Activated B cell treated with CpG ODN at 0.5 μM for 24 hours (primary cell): Measurements from ENCODE around the gene C16orf95. TPM values are rescaled to one million over a fixed set of nuclear protein-coding genes. Genes with fewer than 3 reads are reported as not detected.

Source experiments
- ATAC-seq: fragments of 200-7000 bp; cut with Tn5 transposase; one replicate; pipeline ENCODE4 v1.10.0; 2021; ENCODE audit warnings: low read depth, mild to moderate bottlenecking, moderate library complexity
- CTCF ChIA-PET: fragments of 350-600 bp; sonication (Branson Sonifier 250); formaldehyde crosslinking; loops from one replicate; lab custom pipeline; 2021; ENCODE audit warnings: antibody characterized with exemption; lab: Charles Lee
- POLR2A ChIA-PET: fragments of 350-600 bp; sonication (Branson Sonifier 250); formaldehyde crosslinking; loops from one replicate; lab custom pipeline; 2021; ENCODE audit warnings: antibody characterized with exemption; lab: Charles Lee
- DNase-seq: peaks from one replicate; pipeline ENCODE4 v3.0.0; 2022
- H3K27ac Mint-ChIP-seq: one replicate; pipeline ENCODE4 v1.8.0; 2020; ENCODE audit warnings: mixed read lengths
- H3K27me3 Mint-ChIP-seq: one replicate; pipeline ENCODE4 v1.8.0; 2021; ENCODE audit warnings: mixed read lengths
- H3K36me3 Mint-ChIP-seq: one replicate; pipeline ENCODE4 v1.8.0; 2021; ENCODE audit warnings: low read depth, mixed read lengths
- H3K4me1 Mint-ChIP-seq: one replicate; pipeline ENCODE4 v1.8.0; 2021; ENCODE audit warnings: mixed read lengths
- H3K4me3 Mint-ChIP-seq: one replicate; pipeline ENCODE4 v1.8.0; 2020; ENCODE audit warnings: mild to moderate bottlenecking, mixed read lengths
- H3K9me3 Mint-ChIP-seq: one replicate; pipeline ENCODE4 v1.8.0; 2020; ENCODE audit warnings: mixed read lengths
- CTCF ChIP-seq: fragments of 200-600 bp; IDR thresholded peaks from one replicate; pipeline ENCODE4 v1.8.0; 2022; ENCODE audit warnings: antibody characterized with exemption, mild to moderate bottlenecking
- intact Hi-C: fragments of 100-400 bp; cut with micrococcal nuclease; formaldehyde crosslinking; loops from one replicate; pipeline ENCODE4 v1.15.1; 2024
- total RNA-seq: library from RNA; stranded (reverse); gene quantifications from 2 replicates; pipeline ENCODE4 v1.2.3, GENCODE V29; 2022

Gene C16orf95
- total RNA-seq, 1 donor from 2014 or later = 2.1 TPM

- POLR2A ChIA-PET = no interaction called here
- no peak overlapping the region for H3K27ac Mint-ChIP-seq
- peaks cover 73% of the 10 kb centered on the region for H3K36me3 Mint-ChIP-seq
- no peaks in the 10 kb centered on the region for H3K27me3 Mint-ChIP-seq
- no peak overlapping the region for H3K4me3 Mint-ChIP-seq
- H3K9me3 Mint-ChIP-seq = no peaks in the 10 kb centered on the region
- CTCF ChIA-PET = interaction anchor here (0.7 kb wide), 1 partner anchor 63 kb away, joined by 3 read pairs; no protein-coding TSS in a partner anchor
- intact Hi-C loops = no loop called here
- ATAC-seq (no peak), DNase-seq (no peak)
- TF ChIP-seq CTCF = no peak
- no peaks in the 10 kb centered on the region for H3K4me1 Mint-ChIP-seq
Measured at GRCh38 chr16:87331241-87331801, 14.1 kb upstream of the C16orf95 start.

GRCh38 chr16:87330646-87331045 is 13.5 kb upstream of the C16orf95 start:
- ATAC-seq (no peak), DNase-seq (no peak)
- Mint-ChIP-seq H3K36me3 (peaks cover 66% of the 10 kb centered on the region), H3K4me1 (no peaks in the 10 kb centered on the region), H3K27me3 (no peaks in the 10 kb centered on the region), H3K9me3 (no peaks in the 10 kb centered on the region), H3K4me3 (no peak overlapping the region), H3K27ac (no peak overlapping the region)
- intact Hi-C loops = no loop called here
- ChIA-PET CTCF (no interaction called here), POLR2A (no interaction called here)
- TF ChIP-seq CTCF = no peak

- intact Hi-C loops = no loop called here
- Mint-ChIP-seq H3K27me3 (no peaks in the 10 kb centered on the region), H3K4me3 (no peak overlapping the region), H3K9me3 (no peaks in the 10 kb centered on the region), H3K4me1 (no peaks in the 10 kb centered on the region), H3K36me3 (peaks cover 64% of the 10 kb centered on the region), H3K27ac (no peak overlapping the region)
- DNase-seq (no peak), ATAC-seq (no peak)
- ChIA-PET CTCF (no interaction called here), POLR2A (no interaction called here)
- TF ChIP-seq CTCF = no peak
Measured at GRCh38 chr16:87330257-87330624, 13.0 kb upstream of the C16orf95 start.

GRCh38 chr16:87329436-87330256 is 12.5 kb upstream of the C16orf95 start:
- ATAC-seq (no peak), DNase-seq (no peak)
- CTCF ChIA-PET = no interaction called here
- Mint-ChIP-seq H3K27me3 (no peaks in the 10 kb centered on the region), H3K27ac (no peak overlapping the region), H3K4me1 (no peaks in the 10 kb centered on the region), H3K4me3 (no peak overlapping the region), H3K36me3 (peaks cover 59% of the 10 kb centered on the region), H3K9me3 (no peaks in the 10 kb centered on the region)
- intact Hi-C loops = no loop called here
- POLR2A ChIA-PET = no interaction called here
- TF ChIP-seq CTCF = no peak

- ChIA-PET POLR2A (no interaction called here), CTCF (no interaction called here)
- no peak for TF ChIP-seq CTCF
- intact Hi-C loops = no loop called here
- H3K9me3 Mint-ChIP-seq = no peaks in the 10 kb centered on the region
- ATAC-seq = no peak
- DNase-seq = no peak
- H3K27me3 Mint-ChIP-seq = no peaks in the 10 kb centered on the region
- H3K4me1 Mint-ChIP-seq = no peaks in the 10 kb centered on the region
- H3K36me3 Mint-ChIP-seq = peaks cover 54% of the 10 kb centered on the region
- H3K27ac Mint-ChIP-seq = no peak overlapping the region
- no peak overlapping the region for H3K4me3 Mint-ChIP-seq
Measured at GRCh38 chr16:87328846-87329245, 11.7 kb upstream of the C16orf95 start.
